ENCODE data around the gene SDC4.
"Not testable (repeated sequence)": the region's sequence is repeated elsewhere in the genome, so short reads cannot be mapped to it uniquely, and the experiment has no call there.

SDC4 gene

DNA sequence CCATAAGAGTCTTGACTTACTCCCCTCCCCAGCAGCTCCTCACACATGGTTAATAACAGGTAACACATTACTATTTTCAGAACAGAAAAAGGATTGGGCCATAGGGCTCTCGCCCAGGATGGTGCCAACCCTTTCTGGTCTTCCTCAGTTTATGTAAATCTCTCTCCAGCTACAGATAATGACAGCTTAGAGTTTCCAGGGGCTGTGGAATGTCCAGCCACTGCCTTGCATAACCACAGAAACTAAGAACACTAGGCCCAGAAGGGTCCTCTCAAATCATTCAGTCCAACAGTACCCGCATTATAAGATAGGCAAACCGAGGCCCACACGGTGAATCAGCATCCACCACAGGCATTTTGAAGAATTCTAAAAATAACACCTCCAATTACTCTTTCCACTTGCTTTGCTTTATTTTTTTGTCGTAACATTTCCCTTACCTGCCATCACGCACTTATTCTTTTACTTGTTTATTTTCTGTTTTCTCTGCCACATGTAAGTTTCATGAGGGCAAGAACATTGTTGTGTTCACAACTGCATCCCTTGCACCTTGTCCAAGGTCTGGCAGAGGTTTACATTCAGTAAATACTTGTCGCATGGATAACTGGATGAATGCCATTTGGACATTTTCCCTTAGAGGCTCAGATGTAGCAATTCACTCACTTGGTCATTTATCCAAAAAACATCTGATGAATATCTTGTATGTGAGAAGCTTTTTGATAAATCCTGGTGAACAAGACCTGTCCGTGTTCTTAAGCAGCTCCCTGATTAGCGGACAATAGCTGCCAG is 6.4 kb upstream of the SDC4 start:
- Mint-ChIP-seq H3K4me1 (peaks cover 29% of the 10 kb centered on the region), H3K36me3 (no peaks in the 10 kb centered on the region), H3K27me3 (no peaks in the 10 kb centered on the region), H3K27ac (peak overlapping the region; percentile 88), H3K4me3 (peak overlapping the region; percentile 56), H3K9me3 (no peaks in the 10 kb centered on the region)

DNA sequence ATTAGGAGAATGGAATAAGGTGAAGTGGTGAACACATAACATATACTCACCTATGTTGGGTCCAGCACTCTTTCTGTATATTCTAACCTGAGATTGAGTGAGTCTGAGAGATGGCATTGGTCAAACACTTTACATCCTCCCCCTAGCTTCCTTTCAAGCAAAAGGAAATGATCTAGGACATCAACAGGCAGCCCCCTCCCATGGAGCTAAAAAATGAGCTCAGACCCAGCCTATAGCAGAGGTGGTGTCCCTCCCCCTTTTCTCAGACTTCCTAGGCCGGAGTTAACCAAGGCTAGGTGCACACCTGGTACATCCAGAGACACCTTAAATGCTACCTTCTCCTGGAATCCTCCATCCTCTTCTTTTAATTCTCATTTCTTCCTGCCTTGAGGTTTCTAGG is 5.5 kb upstream of the SDC4 start:
- Mint-ChIP-seq H3K4me1 (peaks cover 29% of the 10 kb centered on the region), H3K27me3 (no peaks in the 10 kb centered on the region), H3K4me3 (no peak overlapping the region), H3K36me3 (no peaks in the 10 kb centered on the region), H3K27ac (peak overlapping the region; percentile 60), H3K9me3 (no peaks in the 10 kb centered on the region)

DNA sequence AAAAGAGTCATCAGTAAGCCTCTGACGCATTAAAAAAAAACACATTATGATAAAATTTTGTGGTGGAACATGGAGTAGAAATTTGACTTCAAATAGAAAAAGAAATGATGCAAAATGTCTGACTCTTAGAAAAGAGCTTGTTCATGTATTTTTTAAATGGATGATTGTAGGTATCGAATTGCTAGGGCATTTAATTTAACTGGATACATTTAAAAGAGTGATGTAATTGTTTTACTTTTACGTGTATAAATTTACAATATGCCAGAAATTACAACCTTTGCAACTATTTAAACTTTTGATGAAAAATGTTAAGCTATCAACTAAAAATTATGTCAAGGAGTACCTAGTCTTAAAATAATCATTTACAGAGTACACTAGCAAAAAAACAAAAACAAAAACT is 4.5 kb upstream of the SDC4 start:
- Mint-ChIP-seq H3K36me3 (no peaks in the 10 kb centered on the region), H3K27ac (no peak overlapping the region), H3K4me1 (peaks cover 30% of the 10 kb centered on the region), H3K27me3 (no peaks in the 10 kb centered on the region), H3K4me3 (no peak overlapping the region), H3K9me3 (no peaks in the 10 kb centered on the region)

DNA sequence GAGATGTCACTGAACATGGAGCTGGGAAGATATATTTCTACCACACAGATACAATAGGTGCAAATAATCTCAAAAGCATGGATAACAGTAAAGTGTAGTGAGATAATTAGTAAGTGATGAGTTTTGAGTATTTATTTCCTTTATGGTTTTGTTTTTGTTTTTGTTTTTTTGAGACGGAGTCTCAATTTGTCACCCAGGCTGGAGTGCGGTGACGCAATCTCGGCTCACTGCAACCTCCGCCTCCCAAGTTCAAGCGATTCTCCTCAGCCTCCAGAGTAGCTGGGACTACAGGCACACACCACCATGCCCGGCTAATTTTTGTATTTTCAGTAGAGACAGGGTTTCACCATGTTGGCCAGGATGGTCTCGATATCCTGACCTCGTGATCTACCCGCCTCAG is 2.6 kb upstream of the SDC4 start:
- not testable (repeated sequence) for H3K27me3 Mint-ChIP-seq, H3K36me3 Mint-ChIP-seq, H3K9me3 Mint-ChIP-seq, H3K4me3 Mint-ChIP-seq, H3K27ac Mint-ChIP-seq
- peaks cover 30% of the 10 kb centered on the region for H3K4me1 Mint-ChIP-seq

DNA sequence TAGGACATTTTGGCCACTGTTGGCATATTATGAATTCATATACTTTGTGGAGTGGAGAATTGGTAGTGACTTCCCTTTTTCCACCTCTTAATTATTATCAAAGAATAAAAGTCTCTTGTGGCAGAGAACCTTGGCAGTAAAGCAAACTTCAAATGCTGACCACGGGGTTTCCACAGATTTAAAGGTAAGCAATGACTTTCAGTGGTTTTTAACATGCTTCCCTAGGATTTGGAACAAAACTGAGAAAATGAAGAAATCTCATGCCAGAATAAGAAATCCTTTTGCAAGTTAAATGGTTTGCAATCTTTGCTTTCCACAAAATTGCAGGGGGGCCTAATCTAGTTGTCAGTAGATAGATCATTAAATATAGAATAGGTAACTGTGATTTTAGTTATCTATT is 2.0 kb upstream of the SDC4 start:
- H3K9me3 Mint-ChIP-seq, result no peaks in the 10 kb centered on the region
- no peaks in the 10 kb centered on the region for H3K36me3 Mint-ChIP-seq
- peaks cover 24% of the 10 kb centered on the region for H3K4me1 Mint-ChIP-seq
- H3K27me3 Mint-ChIP-seq, result no peaks in the 10 kb centered on the region
- H3K27ac Mint-ChIP-seq, result no peak overlapping the region
- H3K4me3 Mint-ChIP-seq, result no peak overlapping the region

DNA sequence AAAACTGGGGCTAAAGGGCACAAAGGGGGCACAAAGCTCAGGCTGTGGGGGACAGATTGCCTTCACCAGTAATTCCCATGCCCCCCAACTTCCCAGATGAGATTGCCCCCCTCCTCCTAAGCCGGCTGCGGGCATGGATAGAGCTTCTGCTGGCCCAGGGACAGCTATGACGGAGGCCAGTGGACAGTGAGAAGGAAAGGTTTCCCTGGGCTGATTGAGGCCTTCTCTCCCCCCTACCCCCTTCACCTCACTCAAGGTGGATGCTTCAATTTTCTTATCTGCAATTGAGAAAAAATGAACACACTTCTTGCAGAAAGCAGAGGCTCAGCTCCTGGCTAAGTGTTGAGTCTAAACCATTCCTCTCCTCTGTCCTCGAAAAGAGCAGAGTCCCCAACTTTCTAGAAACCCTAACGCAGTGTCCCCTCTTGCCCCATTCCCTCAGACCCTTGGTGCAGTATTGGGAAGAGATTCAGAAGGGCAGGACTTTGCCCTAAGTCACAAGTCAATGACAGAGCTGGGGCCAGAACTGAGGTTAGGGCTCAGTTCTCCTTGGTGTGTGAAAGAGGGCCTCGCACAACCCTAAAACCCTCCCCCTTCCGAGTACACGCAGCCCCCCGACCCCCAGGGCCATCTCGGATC is 808 bp downstream of the SDC4 start:
- Mint-ChIP-seq H3K27ac (no peak overlapping the region), H3K36me3 (no peaks in the 10 kb centered on the region), H3K4me1 (peaks cover 10% of the 10 kb centered on the region), H3K9me3 (no peaks in the 10 kb centered on the region), H3K27me3 (peaks cover 4% of the 10 kb centered on the region), H3K4me3 (peak overlapping the region; percentile 86)

DNA sequence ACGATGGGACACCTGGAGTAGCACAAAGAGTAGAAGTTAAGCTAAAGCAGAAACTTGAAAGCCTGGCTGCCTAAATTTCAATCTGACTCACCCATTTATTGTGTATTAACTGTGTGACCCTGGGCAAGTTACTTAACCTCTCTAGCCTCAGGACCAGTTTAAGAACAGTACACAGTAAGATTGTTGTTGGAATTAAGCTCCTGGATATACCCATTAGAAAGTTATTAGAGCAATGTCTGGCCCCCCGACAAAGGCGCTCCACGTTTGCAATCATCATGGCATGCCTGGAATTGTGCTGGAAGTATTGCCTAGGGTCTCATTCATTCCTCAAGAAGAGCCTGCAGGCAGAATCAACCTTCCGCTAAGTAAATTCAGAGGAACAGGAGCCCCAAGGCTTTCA is 1.4 kb downstream of the SDC4 start:
- Mint-ChIP-seq H3K27me3 (peaks cover 4% of the 10 kb centered on the region), H3K4me1 (peaks cover 10% of the 10 kb centered on the region), H3K27ac (no peak overlapping the region), H3K36me3 (no peaks in the 10 kb centered on the region), H3K4me3 (peak overlapping the region; percentile 86), H3K9me3 (no peaks in the 10 kb centered on the region)

DNA sequence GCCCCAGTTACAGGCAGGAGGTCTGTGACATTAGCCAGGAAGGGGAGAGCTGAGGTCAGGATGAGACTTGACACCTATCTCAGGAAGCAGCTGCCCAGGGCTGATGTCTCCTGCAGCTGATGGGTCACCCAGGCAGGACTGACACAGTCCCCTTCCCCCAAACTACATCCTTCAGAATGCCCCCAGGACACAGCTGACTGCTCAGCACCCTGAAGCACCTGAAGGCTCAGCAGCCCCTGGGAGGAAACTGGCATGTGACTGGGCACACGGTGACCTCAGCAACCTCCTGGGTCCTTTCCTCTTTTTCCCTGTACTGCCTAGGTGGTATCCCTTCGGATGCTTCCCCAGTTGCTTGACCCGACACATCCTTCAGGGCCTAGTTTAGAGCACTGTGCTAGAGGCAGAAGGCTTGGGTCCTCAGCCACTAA is 1.9 kb downstream of the SDC4 start:
- H3K4me1 Mint-ChIP-seq, result peaks cover 10% of the 10 kb centered on the region
- no peaks in the 10 kb centered on the region for H3K36me3 Mint-ChIP-seq
- H3K27ac Mint-ChIP-seq, result no peak overlapping the region
- peaks cover 4% of the 10 kb centered on the region for H3K27me3 Mint-ChIP-seq
- no peak overlapping the region for H3K4me3 Mint-ChIP-seq
- no peaks in the 10 kb centered on the region for H3K9me3 Mint-ChIP-seq

DNA sequence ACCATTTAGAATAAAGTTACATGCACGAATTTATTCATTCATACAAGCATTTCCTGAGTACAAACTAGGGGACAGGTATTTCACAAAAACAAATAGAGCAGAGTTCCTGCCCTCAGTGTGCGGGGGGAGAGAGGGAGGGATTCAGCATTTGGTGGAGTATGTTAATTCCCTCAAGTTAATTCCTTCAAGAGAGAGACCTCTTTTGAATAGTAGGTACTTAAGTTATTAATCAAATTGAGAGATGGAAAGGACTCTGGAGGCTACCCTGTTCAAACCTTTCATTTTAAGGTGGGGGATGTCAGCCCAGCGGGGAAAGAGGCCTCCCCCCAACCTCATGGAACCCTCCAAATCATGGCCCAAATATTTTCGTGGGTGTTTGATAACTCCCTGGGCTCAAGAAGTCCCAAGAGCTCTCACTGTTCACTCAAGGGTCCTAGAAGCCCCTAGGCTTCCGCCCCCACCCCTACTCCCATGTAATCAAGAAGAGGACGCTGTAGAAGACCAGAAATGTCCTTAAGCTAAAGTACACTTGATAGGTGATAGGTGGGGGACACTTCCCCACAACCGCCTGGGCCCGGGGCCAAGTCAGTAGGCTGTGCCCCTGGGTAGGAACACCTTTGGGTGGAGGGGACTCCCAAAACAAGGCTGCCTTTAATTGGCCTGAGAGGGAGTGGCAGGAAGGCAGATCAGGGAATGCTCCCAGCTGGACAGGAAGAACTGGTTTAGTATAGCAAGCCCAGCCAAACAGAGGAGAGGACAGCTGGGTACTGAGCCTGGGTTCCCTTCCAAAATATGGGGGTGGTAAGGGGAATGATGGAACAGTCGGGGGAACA is 2.9 kb downstream of the SDC4 start:
- peaks cover 4% of the 10 kb centered on the region for H3K27me3 Mint-ChIP-seq
- H3K4me3 Mint-ChIP-seq, result no peak overlapping the region
- H3K36me3 Mint-ChIP-seq, result no peaks in the 10 kb centered on the region
- H3K9me3 Mint-ChIP-seq, result no peaks in the 10 kb centered on the region
- peaks cover 10% of the 10 kb centered on the region for H3K4me1 Mint-ChIP-seq
- no peak overlapping the region for H3K27ac Mint-ChIP-seq

DNA sequence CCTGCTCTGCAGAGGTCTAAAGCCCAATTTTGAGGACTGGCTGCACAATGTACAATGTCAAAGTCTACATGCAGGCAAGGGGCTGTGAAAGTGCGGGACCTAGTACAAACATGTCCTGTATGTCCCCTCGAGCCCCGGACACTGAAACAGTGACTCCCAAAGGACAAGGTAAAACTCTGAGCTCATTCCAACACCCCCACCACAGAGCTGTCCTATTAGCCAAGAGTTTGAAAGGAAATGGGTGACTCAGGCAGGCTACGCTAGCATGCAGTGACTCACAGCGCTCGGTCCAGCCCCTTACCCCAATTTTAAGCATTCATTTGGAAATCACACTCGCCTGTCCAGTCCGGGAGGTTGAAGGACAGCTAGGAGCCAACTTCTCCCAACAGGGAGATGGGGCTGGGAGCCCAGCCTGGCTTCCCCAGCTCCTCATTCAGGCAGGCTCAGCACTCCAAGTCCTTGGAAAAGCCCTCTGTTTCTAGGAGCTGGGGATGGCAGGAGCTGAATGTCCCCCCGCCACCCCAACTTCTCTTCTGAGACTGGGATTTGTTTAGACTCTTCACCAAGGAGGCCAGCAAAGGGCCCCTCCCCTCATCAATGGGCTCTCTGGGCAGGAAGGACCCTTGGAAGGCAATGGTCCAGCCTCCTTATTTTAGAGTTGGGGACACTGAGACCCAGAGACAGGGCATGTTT is 3.9 kb downstream of the SDC4 start:
- H3K9me3 Mint-ChIP-seq, result no peaks in the 10 kb centered on the region
- H3K4me1 Mint-ChIP-seq, result peaks cover 10% of the 10 kb centered on the region
- H3K36me3 Mint-ChIP-seq, result no peaks in the 10 kb centered on the region
- no peak overlapping the region for H3K4me3 Mint-ChIP-seq
- H3K27ac Mint-ChIP-seq, result no peak overlapping the region
- H3K27me3 Mint-ChIP-seq, result peaks cover 4% of the 10 kb centered on the region

DNA sequence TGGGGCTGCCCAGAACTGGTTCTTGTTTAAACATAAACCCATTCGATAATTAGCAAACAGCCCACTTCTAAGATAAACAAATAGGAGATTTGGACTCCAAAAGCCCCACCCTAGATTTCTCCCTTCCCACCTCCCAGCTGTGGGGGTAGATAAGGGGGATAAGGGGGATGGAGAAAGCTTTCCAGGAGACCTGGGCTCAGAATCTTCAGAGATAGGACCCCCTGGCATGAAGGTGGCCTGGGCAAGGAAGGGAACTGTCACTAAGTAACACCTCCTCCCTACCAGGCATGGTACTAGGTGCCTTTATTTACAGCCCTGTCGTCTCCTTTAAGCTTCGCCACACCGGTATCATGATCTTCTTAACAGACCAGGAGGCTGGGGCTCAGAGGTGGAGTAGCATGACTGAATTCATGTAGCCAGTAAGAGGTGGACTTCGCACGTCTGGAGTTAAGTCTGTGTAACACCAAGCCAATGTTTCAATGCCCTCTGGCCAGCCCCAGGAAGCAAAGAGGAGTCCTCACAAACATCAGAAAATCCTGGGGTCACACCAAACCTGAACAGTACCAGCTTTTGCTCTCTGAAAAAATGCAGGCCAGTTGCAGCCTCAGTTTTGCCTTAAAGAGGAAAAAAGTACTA is 4.6 kb downstream of the SDC4 start:
- peaks cover 4% of the 10 kb centered on the region for H3K27me3 Mint-ChIP-seq
- H3K4me3 Mint-ChIP-seq, result no peak overlapping the region
- peaks cover 10% of the 10 kb centered on the region for H3K4me1 Mint-ChIP-seq
- H3K36me3 Mint-ChIP-seq, result no peaks in the 10 kb centered on the region
- no peaks in the 10 kb centered on the region for H3K9me3 Mint-ChIP-seq
- H3K27ac Mint-ChIP-seq, result no peak overlapping the region

DNA sequence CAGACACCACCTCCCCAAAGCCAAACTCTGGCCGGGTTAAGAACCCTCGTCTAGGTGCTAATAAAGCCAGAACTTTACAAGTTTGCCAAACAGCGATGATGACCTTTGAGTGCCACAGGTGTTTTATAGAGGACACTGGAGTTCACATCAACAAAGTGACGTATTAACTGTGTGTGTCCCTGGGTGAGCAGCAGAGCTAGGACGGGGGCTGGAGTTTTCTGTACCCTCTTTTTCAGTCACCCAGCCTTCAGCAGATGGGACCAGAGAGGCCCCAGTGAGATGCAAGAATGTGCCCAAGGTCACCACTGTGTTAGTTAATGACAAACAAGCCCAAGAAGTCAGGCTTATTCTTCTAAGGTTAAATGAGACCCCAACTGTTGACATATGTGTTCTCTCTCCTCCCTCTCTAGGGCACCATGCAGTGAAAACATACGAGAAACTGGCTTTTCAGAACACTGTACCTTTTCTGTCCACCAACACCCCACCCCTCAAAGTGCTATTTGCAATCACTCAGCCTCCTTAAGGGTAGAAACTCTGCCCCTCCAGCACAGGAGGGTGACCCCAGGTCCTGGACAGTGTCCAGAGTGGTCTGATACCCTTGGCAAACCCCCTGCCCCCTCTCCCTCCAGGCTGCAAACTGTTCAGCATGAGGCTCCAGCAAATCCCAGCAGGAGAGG is 5.2 kb downstream of the SDC4 start:
- H3K4me3 Mint-ChIP-seq, result no peak overlapping the region
- H3K4me1 Mint-ChIP-seq, result peaks cover 10% of the 10 kb centered on the region
- no peak overlapping the region for H3K27ac Mint-ChIP-seq
- H3K27me3 Mint-ChIP-seq, result peaks cover 4% of the 10 kb centered on the region
- no peaks in the 10 kb centered on the region for H3K36me3 Mint-ChIP-seq
- H3K9me3 Mint-ChIP-seq, result no peaks in the 10 kb centered on the region

DNA sequence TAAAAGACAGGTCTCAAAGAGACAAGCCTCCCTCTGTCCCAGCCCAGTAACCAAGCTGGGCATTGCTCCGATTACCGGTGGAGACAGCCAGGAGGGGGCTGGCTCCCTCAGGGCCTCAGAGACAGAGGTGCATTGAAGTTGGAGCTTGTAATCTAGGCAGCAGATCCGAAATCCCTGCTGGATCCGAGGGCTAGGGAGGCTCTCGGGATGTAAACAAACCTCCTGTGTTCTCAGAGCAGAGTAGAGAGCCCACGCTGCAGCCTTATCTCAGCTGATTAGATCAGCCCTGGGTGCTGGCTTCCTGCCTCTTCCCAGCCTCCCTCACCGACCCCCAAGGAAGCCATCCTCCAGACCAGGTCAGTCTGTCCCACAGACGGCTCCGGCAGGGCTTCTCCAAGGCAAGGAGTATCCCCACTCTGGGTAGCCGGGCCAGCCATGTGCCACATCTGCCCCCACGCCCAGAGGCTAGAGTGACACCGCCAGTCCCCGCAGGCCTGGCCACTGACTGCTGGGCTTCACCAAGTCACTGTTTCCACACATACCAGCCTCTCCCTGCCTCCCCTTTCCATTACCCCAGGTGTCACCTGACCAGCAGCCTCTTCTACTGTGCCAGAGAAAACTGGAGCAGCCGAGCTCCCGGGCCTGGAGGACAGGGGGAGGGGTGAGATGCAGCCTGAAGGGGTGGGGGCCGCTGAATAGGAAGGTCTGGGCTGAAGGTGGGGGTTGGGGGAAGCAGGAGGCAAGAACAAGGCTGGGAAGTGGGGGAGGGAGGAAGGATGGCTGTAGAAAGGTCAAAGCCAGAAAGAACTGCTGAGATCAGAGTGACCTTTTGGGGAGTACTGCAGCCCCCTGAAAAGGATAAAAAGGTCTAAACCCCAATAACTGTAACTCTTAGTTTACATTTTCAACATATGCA is 6.0 kb downstream of the SDC4 start:
- Mint-ChIP-seq H3K27me3 (peaks cover 4% of the 10 kb centered on the region), H3K9me3 (no peaks in the 10 kb centered on the region), H3K27ac (no peak overlapping the region), H3K4me3 (no peak overlapping the region), H3K4me1 (peaks cover 3% of the 10 kb centered on the region), H3K36me3 (no peaks in the 10 kb centered on the region)

DNA sequence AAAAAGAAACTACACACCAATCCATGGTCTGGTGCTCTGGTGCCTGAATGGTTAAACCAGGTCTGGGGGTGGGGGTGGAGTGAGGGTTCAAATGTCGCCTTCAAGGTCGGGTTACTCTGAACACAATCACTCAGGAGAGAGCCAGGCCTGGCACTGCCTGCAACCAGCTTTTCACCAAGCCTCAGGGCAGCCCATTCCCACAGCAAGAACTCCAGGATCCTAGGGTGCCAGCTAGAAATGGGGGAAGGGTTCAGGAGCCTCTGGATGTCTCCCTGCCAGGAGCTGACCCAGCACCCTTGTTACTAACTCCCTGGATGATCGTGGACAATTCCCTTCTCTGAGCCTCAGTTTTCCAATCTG is 6.7 kb downstream of the SDC4 start:
- Mint-ChIP-seq H3K9me3 (no peaks in the 10 kb centered on the region), H3K27me3 (peaks cover 4% of the 10 kb centered on the region), H3K27ac (no peak overlapping the region), H3K4me1 (no peaks in the 10 kb centered on the region), H3K4me3 (no peak overlapping the region), H3K36me3 (no peaks in the 10 kb centered on the region)
